Measurements from ENCODE around the gene TRPM7. TPM values are rescaled to one million over a fixed set of nuclear protein-coding genes. Genes with fewer than 3 reads are reported as not detected.

The TRPM7 gene
- total and polyA plus RNA-seq, 8 donors: 4.0 to 92.8 (median 27.8) TPM

- Histone ChIP-seq H3K4me3 (no peak overlapping the region), H3K4me1 (peaks cover 0 to 16% (median 0%) of the 10 kb centered on the region in 4 donors), H3K27ac (no peak overlapping the region), H3K36me3 (peaks cover 0 to 44% (median 40%) of the 10 kb centered on the region in 4 donors), H3K27me3 (no peaks in the 10 kb centered on the region), H3K9me3 (no peaks in the 10 kb centered on the region)
- intact Hi-C loops (cut with DNase I; ENCODE audit: low total_unique reads): no loop called here
- no peak for TF ChIP-seq EP300 (IDR thresholded peaks at IDR 0.05)
- TF ChIP-seq POLR2A (IDR thresholded peaks at IDR 0.05): no peak
- no peak for TF ChIP-seq CTCF (IDR thresholded peaks at IDR 0.05)
- TF ChIP-seq POLR2AphosphoS5 (IDR thresholded peaks at IDR 0.05): no peak
- 82 to 94% (median 89%) methylated on average over 5 of the region's 5 CpGs for WGBS, 5 donors
- DNase-seq: no peak
These were observed 20.7 kb downstream of the TRPM7 start for GRCh38 chr15:50665938-50666337.

DNA sequence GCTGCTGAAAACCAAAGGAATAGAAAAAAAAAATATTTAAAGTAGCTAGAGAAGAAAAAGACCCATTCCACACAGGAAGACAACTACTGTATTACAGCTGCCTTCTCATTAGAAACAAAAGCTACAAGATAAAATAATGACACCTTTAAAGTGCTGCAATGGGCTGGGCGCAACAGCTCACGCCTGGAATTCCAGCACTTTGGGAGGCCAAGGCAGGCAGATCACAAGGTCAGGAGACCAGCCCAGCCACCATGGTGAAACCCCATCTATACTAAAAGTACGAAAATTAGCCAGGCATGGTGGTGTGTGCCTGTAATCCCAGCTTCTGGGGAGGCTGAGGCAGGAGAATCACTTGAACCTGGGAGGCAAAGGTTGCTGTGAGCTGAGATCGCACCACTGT, 31.0 kb downstream of the TRPM7 start:
- DNase-seq: no peak
- WGBS, 5 donors: 78 to 95% (median 90%) methylated on average over 4 of the region's 4 CpGs
- no peak overlapping the region for H3K27ac ChIP-seq
- no peaks in the 10 kb centered on the region for H3K9me3 ChIP-seq
- TF ChIP-seq POLR2AphosphoS5 (IDR thresholded peaks at IDR 0.05): no peak
- no peak for TF ChIP-seq EP300 (IDR thresholded peaks at IDR 0.05)
- no peak for TF ChIP-seq CTCF (IDR thresholded peaks at IDR 0.05)
- no peak for TF ChIP-seq POLR2A (IDR thresholded peaks at IDR 0.05)
- H3K4me3 ChIP-seq: no peak overlapping the region
- intact Hi-C loops (cut with DNase I; ENCODE audit: low total_unique reads): no loop called here
- H3K27me3 ChIP-seq: no peaks in the 10 kb centered on the region
- peaks cover 8 to 96% (median 93%) of the 10 kb centered on the region in 4 donors for H3K36me3 ChIP-seq
- peaks cover 0 to 8% (median 0%) of the 10 kb centered on the region in 4 donors for H3K4me1 ChIP-seq

DNA sequence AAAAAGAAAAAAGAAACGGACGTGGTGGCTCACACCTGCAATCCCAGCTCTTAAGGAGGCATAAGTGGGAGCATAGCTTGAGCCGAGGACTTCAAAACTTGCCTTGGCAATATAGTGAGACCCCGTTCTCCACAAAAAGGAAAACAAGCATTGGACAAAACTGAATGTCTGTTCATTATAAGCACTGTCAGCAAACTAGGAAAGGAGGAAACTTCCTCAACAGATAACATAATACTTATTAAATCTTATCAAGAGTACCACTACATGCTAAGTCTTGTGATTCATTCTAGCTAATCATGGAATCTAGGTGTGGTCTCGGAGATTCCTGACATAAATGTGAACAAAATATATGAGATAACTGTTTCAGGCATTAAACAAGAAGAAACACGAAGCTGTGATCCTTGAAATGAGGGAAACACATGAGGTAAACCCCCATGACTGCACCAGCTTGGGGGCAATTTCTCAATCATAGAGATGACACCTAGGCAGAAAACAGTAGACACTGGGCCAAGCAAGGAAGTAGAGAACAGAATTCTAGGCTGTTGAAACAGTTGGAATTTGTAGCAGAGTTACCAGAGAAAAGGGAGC, 33.3 kb downstream of the TRPM7 start:
- no peak for DNase-seq
- Histone ChIP-seq H3K9me3 (no peaks in the 10 kb centered on the region), H3K27me3 (no peaks in the 10 kb centered on the region), H3K27ac (peak overlapping the region in 1 of 5 donors; percentile 2), H3K36me3 (peaks cover 8 to 100% (median 94%) of the 10 kb centered on the region in 4 donors), H3K4me1 (peaks cover 0 to 8% (median 0%) of the 10 kb centered on the region in 4 donors), H3K4me3 (no peak overlapping the region)
- intact Hi-C loops (cut with DNase I; ENCODE audit: low total_unique reads): no loop called here
- 78 to 87% (median 83%) methylated on average over 6 of the region's 6 CpGs for WGBS, 5 donors
- TF ChIP-seq POLR2AphosphoS5 (IDR thresholded peaks at IDR 0.05) (no peak), EP300 (IDR thresholded peaks at IDR 0.05) (no peak), CTCF (IDR thresholded peaks at IDR 0.05) (no peak), POLR2A (IDR thresholded peaks at IDR 0.05) (no peak)

DNA sequence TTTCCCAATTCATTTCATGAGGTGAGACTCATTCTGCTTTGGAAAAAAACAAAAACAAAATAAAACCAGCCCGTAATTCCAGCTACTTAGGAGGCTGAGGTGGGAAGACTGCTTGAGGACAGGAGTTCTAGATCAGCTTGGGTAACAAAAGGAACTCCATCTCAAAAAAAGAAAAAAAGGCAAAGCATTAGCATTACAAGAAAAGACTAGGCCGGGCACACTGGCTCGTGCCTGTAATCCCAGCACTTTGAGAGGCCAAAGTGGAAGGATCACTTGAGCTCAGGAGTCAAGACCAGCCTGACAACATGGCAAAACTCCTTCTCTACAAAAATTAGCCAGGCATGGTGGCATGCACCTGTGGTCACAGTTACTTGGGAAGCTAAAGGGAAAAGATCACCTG, 33.9 kb downstream of the TRPM7 start:
- DNase-seq: no peak
- TF ChIP-seq POLR2AphosphoS5 (IDR thresholded peaks at IDR 0.05) (no peak), EP300 (IDR thresholded peaks at IDR 0.05) (no peak), CTCF (IDR thresholded peaks at IDR 0.05) (no peak), POLR2A (IDR thresholded peaks at IDR 0.05) (no peak)
- WGBS, 5 donors: 84 to 98% (median 96%) methylated on average over 3 of the region's 3 CpGs
- H3K27ac ChIP-seq: peak overlapping the region in 1 of 5 donors; percentile 2
- H3K4me3 ChIP-seq: no peak overlapping the region
- intact Hi-C loops (cut with DNase I; ENCODE audit: low total_unique reads): no loop called here
- H3K9me3 ChIP-seq: no peaks in the 10 kb centered on the region
- H3K27me3 ChIP-seq: no peaks in the 10 kb centered on the region
- peaks cover 8 to 100% (median 94%) of the 10 kb centered on the region in 4 donors for H3K36me3 ChIP-seq
- peaks cover 0 to 8% (median 0%) of the 10 kb centered on the region in 4 donors for H3K4me1 ChIP-seq

All from stomach (tissue), 9 donors.